ENCODE data around the gene ACSS1. TPM values are rescaled to one million over a fixed set of nuclear protein-coding genes. Genes with fewer than 3 reads are reported as not detected.

Gene ACSS1
- total RNA-seq, 1 donor from 2014 or later = 0.27 TPM

DNA sequence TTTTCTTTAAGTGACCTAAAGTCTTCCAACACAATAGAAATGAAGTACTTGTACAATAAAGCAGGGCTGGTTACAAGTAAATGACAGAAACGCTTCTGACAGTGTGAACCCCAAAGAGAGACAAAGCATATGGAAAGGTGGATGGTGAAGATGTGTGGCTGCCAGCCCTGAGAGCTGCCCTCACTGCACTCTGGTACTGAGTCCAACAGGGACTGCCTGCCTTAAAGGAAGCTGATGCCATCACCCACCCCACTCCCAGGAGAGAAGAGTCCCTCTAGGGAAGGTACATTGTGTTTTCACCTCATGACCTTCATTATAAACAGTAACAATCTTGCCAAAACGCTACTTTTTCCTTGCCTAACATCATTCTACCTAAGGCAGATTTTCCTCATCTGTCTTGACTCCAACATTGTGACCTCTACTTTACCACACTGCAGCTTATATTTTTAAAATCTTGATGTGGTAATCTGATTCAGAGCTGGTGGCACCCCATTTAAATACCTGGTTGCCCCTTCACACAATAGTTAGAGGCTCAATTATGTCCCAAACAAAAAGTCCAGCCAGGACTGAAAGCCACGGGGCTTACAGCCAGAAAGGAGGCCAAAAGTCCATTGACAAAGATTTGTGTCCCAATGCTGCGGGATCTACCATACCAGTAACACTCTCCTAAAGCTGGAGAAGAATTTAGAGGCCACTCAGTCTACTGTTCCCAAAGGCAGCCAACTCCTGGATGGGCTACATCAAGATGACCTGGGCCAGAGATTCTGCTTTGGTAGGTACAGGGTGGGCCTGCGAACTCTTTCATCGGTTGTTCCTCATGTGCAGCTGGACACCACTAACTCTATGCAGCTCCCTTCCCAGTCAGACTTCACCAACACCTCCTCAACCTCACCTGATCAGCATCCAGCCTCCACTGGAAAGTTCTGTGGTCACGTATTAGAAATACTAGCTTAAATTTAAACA lies 69.8 kb downstream of the ACSS1 start:
- Histone ChIP-seq H4K20me1 (ENCODE audit: insufficient read depth, low read length) (peaks cover 73% of the 10 kb centered on the region), H3K27me3 (ENCODE audit: insufficient read depth, low read length) (no peaks in the 10 kb centered on the region), H3K4me2 (ENCODE audit: low read length) (no peak overlapping the region), H3K36me3 (ENCODE audit: insufficient read depth, low read length) (no peaks in the 10 kb centered on the region), H3K9ac (ENCODE audit: low read length) (no peak overlapping the region), H3K27ac (ENCODE audit: low read depth, low read length) (no peak overlapping the region), H3K4me3 (ENCODE audit: insufficient read depth, low read depth, low read length) (no peak overlapping the region), H3K4me1 (ENCODE audit: insufficient read depth, low read length) (peaks cover 7% of the 10 kb centered on the region), H3K79me2 (ENCODE audit: insufficient read depth, low read length) (peaks cover 77% of the 10 kb centered on the region), H2AFZ (ENCODE audit: low read depth, low read length) (no peak overlapping the region), H3K9me3 (ENCODE audit: insufficient read depth, low read depth, low read length) (no peaks in the 10 kb centered on the region)
- Mint-ChIP-seq H3K4me3 (ENCODE audit: unreplicated experiment) (no peak overlapping the region), H3K27me3 (ENCODE audit: low read depth, unreplicated experiment) (no peaks in the 10 kb centered on the region), H3K27ac (ENCODE audit: unreplicated experiment) (no peak overlapping the region), H3K36me3 (ENCODE audit: low read depth, unreplicated experiment) (peaks cover 2% of the 10 kb centered on the region), H3K4me1 (ENCODE audit: low read depth, unreplicated experiment) (peaks cover 13% of the 10 kb centered on the region), H3K9me3 (ENCODE audit: unreplicated experiment) (no peaks in the 10 kb centered on the region)
- TF ChIP-seq, protein P1, sequence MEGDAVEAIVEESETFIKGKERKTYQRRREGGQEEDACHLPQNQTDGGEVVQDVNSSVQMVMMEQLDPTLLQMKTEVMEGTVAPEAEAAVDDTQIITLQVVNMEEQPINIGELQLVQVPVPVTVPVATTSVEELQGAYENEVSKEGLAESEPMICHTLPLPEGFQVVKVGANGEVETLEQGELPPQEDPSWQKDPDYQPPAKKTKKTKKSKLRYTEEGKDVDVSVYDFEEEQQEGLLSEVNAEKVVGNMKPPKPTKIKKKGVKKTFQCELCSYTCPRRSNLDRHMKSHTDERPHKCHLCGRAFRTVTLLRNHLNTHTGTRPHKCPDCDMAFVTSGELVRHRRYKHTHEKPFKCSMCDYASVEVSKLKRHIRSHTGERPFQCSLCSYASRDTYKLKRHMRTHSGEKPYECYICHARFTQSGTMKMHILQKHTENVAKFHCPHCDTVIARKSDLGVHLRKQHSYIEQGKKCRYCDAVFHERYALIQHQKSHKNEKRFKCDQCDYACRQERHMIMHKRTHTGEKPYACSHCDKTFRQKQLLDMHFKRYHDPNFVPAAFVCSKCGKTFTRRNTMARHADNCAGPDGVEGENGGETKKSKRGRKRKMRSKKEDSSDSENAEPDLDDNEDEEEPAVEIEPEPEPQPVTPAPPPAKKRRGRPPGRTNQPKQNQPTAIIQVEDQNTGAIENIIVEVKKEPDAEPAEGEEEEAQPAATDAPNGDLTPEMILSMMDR (IDR thresholded peaks at IDR 0.05; ENCODE audit: insufficient read depth, low read depth, low read length) = no peak
- FAIRE-seq = no peak
- DNase-seq (ENCODE audit: low read depth) = no peak

DNA sequence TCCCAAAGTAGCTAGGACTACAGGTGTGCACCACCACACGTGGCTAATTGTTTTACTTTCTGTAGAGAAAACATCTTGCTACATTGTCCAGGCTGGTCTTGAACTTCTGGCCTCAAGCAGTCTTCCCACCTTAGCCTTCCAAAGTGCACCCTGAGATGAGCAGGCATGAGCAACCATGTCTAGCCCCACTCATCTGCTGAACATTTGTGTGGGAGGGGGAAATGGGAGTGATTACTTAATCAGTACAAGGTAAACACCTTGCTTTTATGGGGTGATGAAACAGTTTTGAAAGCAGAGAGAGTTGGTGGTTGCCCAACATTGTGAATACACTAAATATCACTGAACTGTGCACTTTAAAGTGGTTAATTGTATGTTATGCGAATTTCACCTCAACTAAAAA lies 70.7 kb downstream of the ACSS1 start:
- H3K4me1 Mint-ChIP-seq (ENCODE audit: low read depth, unreplicated experiment) = peaks cover 13% of the 10 kb centered on the region
- peaks cover 77% of the 10 kb centered on the region for H3K79me2 ChIP-seq (ENCODE audit: insufficient read depth, low read length)
- TF ChIP-seq EZH2 (IDR thresholded peaks at IDR 0.05; ENCODE audit: insufficient read depth, low read length) = no peak
- TF ChIP-seq, protein P1 (IDR thresholded peaks at IDR 0.05; ENCODE audit: insufficient read depth, low read depth, low read length) = no peak
- peaks cover 7% of the 10 kb centered on the region for H3K4me1 ChIP-seq (ENCODE audit: insufficient read depth, low read length)
- no peaks in the 10 kb centered on the region for H3K9me3 ChIP-seq (ENCODE audit: insufficient read depth, low read depth, low read length)
- no peaks in the 10 kb centered on the region for H3K9me3 Mint-ChIP-seq (ENCODE audit: unreplicated experiment)
- H3K4me2 ChIP-seq (ENCODE audit: low read length) = no peak overlapping the region
- no peak overlapping the region for H3K4me3 Mint-ChIP-seq (ENCODE audit: unreplicated experiment)
- H3K27me3 ChIP-seq (ENCODE audit: insufficient read depth, low read length) = no peaks in the 10 kb centered on the region
- H3K36me3 Mint-ChIP-seq (ENCODE audit: low read depth, unreplicated experiment) = peaks cover 7% of the 10 kb centered on the region
- H3K9ac ChIP-seq (ENCODE audit: low read length) = no peak overlapping the region
- no peak overlapping the region for H3K27ac ChIP-seq (ENCODE audit: low read depth, low read length)
- H3K4me3 ChIP-seq (ENCODE audit: insufficient read depth, low read depth, low read length) = no peak overlapping the region
- no peak overlapping the region for H2AFZ ChIP-seq (ENCODE audit: low read depth, low read length)
- FAIRE-seq (no peak), DNase-seq (ENCODE audit: low read depth) (no peak)
- peaks cover 74% of the 10 kb centered on the region for H4K20me1 ChIP-seq (ENCODE audit: insufficient read depth, low read length)
- H3K27me3 Mint-ChIP-seq (ENCODE audit: low read depth, unreplicated experiment) = no peaks in the 10 kb centered on the region
- no peaks in the 10 kb centered on the region for H3K36me3 ChIP-seq (ENCODE audit: insufficient read depth, low read length)
- no peak overlapping the region for H3K27ac Mint-ChIP-seq (ENCODE audit: unreplicated experiment)

Measured in astrocyte (in vitro differentiated cells and primary cell).